Ishikawa (cell line): ENCODE measurements around the gene CHI3L2.

Source experiments
- CEBPB ChIP-seq: IDR thresholded peaks from 2 replicates; pipeline ENCODE4 v1.6.1; 2012
- CREB1 ChIP-seq: IDR thresholded peaks from 2 replicates; pipeline ENCODE4 v1.6.1; 2012; ENCODE audit warnings: low read depth
- EGR1 ChIP-seq: IDR thresholded peaks from 2 replicates; pipeline ENCODE4 v1.6.1; 2012
- EP300 ChIP-seq: IDR thresholded peaks from 2 replicates; pipeline ENCODE4 v1.6.1; 2012; ENCODE audit warnings: borderline replicate concordance
- FOXM1 ChIP-seq: IDR thresholded peaks from 2 replicates; pipeline ENCODE4 v1.6.1; 2012; ENCODE audit warnings: low read depth, borderline replicate concordance
- NFIC ChIP-seq: IDR thresholded peaks from 2 replicates; pipeline ENCODE4 v1.6.1; 2012
- RAD21 ChIP-seq: IDR thresholded peaks from 2 replicates; pipeline ENCODE4 v1.6.1; 2012; ENCODE audit warnings: low read depth
- REST ChIP-seq: IDR thresholded peaks from 2 replicates; pipeline ENCODE4 v1.6.1; 2012; ENCODE audit warnings: low read depth, mild to moderate bottlenecking
- TAF1 ChIP-seq: IDR thresholded peaks from 2 replicates; pipeline ENCODE4 v1.6.1; 2012; ENCODE audit warnings: low read depth, mild to moderate bottlenecking
- TCF12 ChIP-seq: IDR thresholded peaks from 2 replicates; pipeline ENCODE4 v1.6.1; 2012; ENCODE audit warnings: low read depth
- TEAD4 ChIP-seq: IDR thresholded peaks from 2 replicates; pipeline ENCODE4 v1.6.1; 2012
- YY1 ChIP-seq: IDR thresholded peaks from 2 replicates; pipeline ENCODE4 v1.6.1; 2012; ENCODE audit warnings: low read depth
- ZBTB7A ChIP-seq: IDR thresholded peaks from 2 replicates; pipeline ENCODE4 v1.6.1; 2012; ENCODE audit warnings: low read depth
- TF ChIP-seq, protein P1 (sequence below): IDR thresholded peaks from 2 replicates; pipeline ENCODE4 v1.6.1; 2012
- TF ChIP-seq, protein P2 (sequence below): IDR thresholded peaks from 2 replicates; pipeline ENCODE4 v1.6.1; 2012

Gene CHI3L2

DNA sequence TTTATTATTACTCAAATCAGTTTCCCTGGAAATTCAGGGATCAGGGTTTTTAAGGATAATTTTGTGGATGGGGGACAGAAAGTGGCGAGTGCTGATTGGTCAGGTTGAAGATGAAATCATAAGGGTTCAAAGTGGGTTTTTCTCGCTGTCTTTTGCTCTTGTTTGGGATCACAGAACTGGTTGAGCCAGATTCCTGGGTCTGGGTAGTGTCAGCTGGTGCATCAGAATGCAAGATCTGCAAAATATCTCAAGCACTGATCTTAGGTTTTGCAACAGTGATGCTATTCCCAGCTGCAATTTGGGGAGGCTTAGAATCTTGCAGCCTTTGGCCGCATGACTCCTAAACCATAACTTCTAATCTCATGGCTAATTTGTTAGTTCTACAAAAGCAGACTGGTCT, 9.3 kb downstream of the CHI3L2 start:
- no peak for TF ChIP-seq EP300
- no peak for TF ChIP-seq FOXM1
- TF ChIP-seq, protein P1, sequence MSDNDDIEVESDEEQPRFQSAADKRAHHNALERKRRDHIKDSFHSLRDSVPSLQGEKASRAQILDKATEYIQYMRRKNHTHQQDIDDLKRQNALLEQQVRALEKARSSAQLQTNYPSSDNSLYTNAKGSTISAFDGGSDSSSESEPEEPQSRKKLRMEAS, result no peak
- no peak for TF ChIP-seq TAF1

DNA sequence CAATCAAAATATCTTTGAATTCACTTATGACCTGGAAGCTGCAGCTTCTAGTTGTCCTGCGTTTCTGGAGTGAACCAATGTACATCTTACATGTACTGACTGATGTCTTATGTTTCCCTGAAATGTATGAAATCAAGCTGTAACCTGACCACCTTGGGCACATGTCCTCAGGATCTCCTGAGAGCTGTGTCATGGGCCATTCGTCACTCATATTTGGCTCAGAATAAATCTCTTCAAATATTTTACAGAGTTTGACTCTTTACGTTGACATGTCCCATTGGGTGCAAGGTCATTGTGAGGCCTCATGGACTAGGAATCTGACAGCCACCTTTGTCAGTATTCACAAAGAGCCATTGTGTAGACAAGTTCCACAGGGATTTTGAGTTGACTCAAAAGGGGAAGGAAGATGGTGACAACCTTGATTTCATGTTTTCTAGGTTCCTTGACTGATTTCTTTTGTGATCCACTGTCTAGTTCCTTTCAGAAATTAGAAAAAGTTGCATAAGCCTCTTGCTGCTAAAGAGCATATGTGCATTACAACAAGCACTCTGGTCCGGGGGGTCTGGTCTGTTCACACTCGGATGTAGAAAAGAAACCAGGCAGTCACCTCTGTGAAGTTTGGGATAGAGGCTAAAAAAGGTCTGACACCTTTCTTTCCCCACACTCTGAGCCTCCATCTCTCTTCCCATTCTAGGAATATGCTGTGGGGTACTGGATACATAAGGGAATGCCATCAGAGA, 10.7 kb downstream of the CHI3L2 start:
- TF ChIP-seq TAF1, result no peak
- TF ChIP-seq CREB1, result no peak
- no peak for TF ChIP-seq FOXM1
- TF ChIP-seq, protein P2, sequence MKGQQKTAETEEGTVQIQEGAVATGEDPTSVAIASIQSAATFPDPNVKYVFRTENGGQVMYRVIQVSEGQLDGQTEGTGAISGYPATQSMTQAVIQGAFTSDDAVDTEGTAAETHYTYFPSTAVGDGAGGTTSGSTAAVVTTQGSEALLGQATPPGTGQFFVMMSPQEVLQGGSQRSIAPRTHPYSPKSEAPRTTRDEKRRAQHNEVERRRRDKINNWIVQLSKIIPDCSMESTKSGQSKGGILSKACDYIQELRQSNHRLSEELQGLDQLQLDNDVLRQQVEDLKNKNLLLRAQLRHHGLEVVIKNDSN, result no peak
- TF ChIP-seq EGR1, result no peak
- no peak for TF ChIP-seq TCF12
- TF ChIP-seq NFIC, result no peak
- no peak for TF ChIP-seq ZBTB7A

DNA sequence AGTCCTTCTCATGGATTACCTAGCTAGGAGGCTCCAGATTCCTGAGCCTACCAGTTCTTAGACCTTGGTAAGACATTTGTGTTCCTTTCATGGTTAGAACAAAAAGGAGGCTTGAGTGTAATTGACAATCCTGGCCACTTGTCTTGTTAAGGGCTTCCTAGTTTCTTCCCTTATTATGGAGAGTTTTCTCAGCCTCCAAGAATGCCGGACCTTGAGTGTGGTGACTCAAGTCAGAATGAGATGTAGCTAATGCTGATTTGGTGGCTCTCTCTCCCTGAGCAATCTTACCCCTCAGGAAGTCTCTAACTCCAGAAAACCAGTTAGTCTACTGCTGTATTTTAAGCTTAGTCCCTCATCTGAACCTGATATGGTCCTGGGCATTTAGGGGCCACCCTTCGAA, 14.3 kb downstream of the CHI3L2 start:
- TF ChIP-seq FOXM1, result no peak
- no peak for TF ChIP-seq RAD21
- TF ChIP-seq TEAD4, result no peak
- TF ChIP-seq CEBPB, result no peak
- no peak for TF ChIP-seq ZBTB7A
- TF ChIP-seq YY1, result no peak
- TF ChIP-seq, protein P1, result no peak
- TF ChIP-seq CREB1, result no peak
- no peak for TF ChIP-seq EGR1
- TF ChIP-seq, protein P2, result no peak
- no peak for TF ChIP-seq TAF1
- no peak for TF ChIP-seq TCF12

- TF ChIP-seq CEBPB (no peak), TEAD4 (no peak), FOXM1 (no peak), YY1 (no peak), RAD21 (no peak), EP300 (no peak)
Measured at GRCh38 chr1:111242805-111243523, 15.5 kb downstream of the CHI3L2 start.

- TF ChIP-seq TAF1, result no peak
- TF ChIP-seq ZBTB7A, result no peak
- no peak for TF ChIP-seq REST
- no peak for TF ChIP-seq EGR1
- TF ChIP-seq CEBPB, result no peak
- TF ChIP-seq, protein P2, result no peak
- no peak for TF ChIP-seq RAD21
- no peak for TF ChIP-seq FOXM1
- TF ChIP-seq NFIC, result no peak
- TF ChIP-seq, protein P1, result no peak
- TF ChIP-seq EP300, result no peak
- TF ChIP-seq TCF12, result no peak
- TF ChIP-seq TEAD4, result no peak
- no peak for TF ChIP-seq CREB1
- TF ChIP-seq YY1, result no peak
Measured at GRCh38 chr1:111247125-111247838, 19.8 kb downstream of the CHI3L2 start.

- TF ChIP-seq, protein P2, result no peak
- TF ChIP-seq NFIC, result no peak
- no peak for TF ChIP-seq EGR1
- TF ChIP-seq TEAD4, result no peak
- no peak for TF ChIP-seq RAD21
Measured at GRCh38 chr1:111249960-111250359, 22.4 kb downstream of the CHI3L2 start.
